GM18498 (cell line): ENCODE results near the gene CPO.

ENCODE experiments used
- ATAC-seq: cut with Tn5 transposase; IDR thresholded peaks from one replicate; pipeline ENCODE4 v1.9.1; 2021; ENCODE audit warnings: mild to moderate bottlenecking, moderate library complexity; ENCODE audit not compliant: unreplicated experiment

The CPO gene

GRCh38 chr2:207012461-207012860 lies 73.1 kb downstream of the CPO start:
- ATAC-seq, result no peak

- ATAC-seq, result no peak
These were observed 75.1 kb downstream of the CPO start for GRCh38 chr2:207014424-207014823.

DNA sequence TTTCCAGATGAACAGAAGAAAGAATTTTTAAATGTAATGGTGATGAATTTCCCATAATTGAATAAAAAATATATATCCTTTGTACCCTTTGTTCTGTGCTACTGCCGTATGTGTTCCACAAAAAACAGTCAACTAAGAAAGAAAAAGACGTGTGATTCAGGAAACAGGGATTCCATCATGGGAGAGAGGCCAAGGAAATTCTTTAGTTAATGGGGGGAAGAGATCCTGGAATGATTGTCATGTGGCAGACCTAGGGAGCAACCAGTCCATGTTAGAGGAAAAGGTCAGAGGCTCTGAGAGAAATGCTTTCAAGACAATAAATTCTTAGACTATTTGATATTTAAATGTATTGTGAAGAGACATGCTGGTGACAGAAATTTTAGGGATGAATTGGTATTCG lies 76.6 kb downstream of the CPO start:
- ATAC-seq, result no peak
